ENCODE results near the gene MBLAC1.

Gene MBLAC1

DNA sequence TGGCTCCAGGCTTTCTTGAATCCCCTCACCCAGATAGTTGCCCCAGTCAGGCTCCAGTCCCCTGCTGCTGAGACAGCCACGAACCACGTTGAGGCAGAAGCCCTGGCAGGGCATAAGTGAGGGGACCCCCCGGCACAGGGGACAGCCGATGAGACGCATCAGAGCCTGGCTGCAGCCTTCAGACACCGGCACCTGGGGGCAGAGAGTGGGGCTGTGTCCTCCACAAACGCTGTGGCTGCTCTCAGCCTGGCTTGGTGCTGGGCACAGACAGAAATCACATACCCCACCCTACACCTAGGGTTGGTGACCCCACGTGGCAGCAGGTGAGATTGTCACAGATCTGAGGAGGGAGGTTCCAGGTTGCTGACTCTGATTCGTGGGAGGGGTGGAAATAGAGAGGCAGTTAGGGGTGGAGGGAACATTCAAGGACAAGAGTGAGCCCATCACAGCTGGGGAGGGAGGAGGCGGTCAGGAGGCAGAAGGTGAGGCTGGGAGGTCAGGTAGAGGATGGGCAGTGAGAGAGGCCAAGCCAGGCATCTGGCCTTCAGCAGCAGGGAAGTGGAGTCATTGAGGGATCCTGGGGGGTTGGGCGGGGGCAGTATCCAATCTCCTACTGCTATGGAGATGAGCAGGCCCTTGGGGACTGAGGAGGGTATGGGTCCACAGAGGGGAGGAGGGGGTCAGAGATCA is 47.2 kb downstream of the MBLAC1 start:
- peaks cover 36% of the 10 kb centered on the region for H3K27me3 ChIP-seq (ENCODE audit: control insufficient read depth, insufficient read depth, low read length)
- no peak overlapping the region for H3K4me3 ChIP-seq (ENCODE audit: low read length)
- peaks cover 10% of the 10 kb centered on the region for H3K4me1 ChIP-seq (ENCODE audit: control insufficient read depth, insufficient read depth, low read length)
- no peaks in the 10 kb centered on the region for H3K36me3 ChIP-seq (ENCODE audit: control insufficient read depth, insufficient read depth, low read length)
- H3K9ac ChIP-seq (ENCODE audit: low read length) = no peak overlapping the region
- H3K9me3 ChIP-seq (ENCODE audit: control insufficient read depth, low read length) = no peaks in the 10 kb centered on the region

DNA sequence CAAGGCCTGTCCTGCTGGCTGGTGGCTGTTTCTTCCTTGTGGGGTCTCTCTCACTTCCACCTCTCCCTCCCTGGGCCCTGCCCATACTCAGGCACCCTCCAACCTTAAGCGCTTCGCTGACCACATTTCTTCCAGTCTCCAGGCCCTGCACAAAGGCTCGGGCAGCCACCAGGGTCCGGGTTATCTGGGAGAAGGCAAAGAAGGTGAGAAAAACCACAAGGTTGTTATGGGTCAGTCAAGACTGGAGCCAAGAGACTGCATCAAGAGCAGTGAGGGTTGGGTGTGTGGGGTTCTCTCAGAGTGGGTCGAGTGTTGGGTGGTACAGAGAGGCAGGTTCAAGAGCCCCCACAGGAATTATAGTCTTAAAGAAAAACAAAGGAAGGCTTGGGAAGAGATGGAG is 47.8 kb downstream of the MBLAC1 start:
- H3K4me3 ChIP-seq (ENCODE audit: low read length) = no peak overlapping the region
- H3K27me3 ChIP-seq (ENCODE audit: control insufficient read depth, insufficient read depth, low read length) = peaks cover 34% of the 10 kb centered on the region
- no peak overlapping the region for H3K9ac ChIP-seq (ENCODE audit: low read length)
- H3K9me3 ChIP-seq (ENCODE audit: control insufficient read depth, low read length) = no peaks in the 10 kb centered on the region
- no peaks in the 10 kb centered on the region for H3K36me3 ChIP-seq (ENCODE audit: control insufficient read depth, insufficient read depth, low read length)
- H3K4me1 ChIP-seq (ENCODE audit: control insufficient read depth, insufficient read depth, low read length) = peaks cover 8% of the 10 kb centered on the region

DNA sequence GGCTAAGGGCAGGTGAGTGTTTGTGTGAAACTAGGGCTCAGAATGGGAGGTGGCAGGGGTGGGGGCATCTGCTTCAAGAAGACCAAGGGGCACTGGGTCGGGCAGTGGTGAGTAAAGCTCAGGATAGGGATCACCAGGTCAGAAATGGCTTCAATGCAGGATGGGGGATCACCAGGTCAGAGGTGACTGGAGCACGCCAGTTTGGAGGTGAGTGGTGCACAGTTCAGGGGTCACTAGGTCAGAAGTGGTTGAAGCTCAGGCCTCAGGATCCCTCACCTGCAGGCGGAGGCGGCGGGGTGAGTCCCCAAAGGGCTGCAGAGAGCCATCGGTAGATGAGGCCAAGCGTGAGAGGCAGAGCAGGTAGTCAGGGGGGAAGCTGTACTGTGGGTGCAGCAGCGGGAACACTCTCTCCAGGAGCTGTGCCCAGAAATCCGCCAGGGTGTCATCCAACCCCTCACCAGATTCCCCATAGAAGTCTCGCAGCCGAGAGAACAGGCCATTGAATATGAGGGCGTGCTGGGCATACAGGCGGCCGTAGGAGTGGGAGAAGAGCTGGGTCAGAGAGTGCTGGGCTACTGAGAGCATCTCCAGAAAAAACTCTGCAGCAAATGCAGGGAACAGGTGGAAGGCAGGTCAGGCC is 48.6 kb downstream of the MBLAC1 start:
- Histone ChIP-seq H3K4me3 (ENCODE audit: low read length) (no peak overlapping the region), H3K4me1 (ENCODE audit: control insufficient read depth, insufficient read depth, low read length) (peaks cover 8% of the 10 kb centered on the region), H3K36me3 (ENCODE audit: control insufficient read depth, insufficient read depth, low read length) (no peaks in the 10 kb centered on the region), H3K9me3 (ENCODE audit: control insufficient read depth, low read length) (no peaks in the 10 kb centered on the region), H3K27me3 (ENCODE audit: control insufficient read depth, insufficient read depth, low read length) (peaks cover 30% of the 10 kb centered on the region), H3K9ac (ENCODE audit: low read length) (no peak overlapping the region)

DNA sequence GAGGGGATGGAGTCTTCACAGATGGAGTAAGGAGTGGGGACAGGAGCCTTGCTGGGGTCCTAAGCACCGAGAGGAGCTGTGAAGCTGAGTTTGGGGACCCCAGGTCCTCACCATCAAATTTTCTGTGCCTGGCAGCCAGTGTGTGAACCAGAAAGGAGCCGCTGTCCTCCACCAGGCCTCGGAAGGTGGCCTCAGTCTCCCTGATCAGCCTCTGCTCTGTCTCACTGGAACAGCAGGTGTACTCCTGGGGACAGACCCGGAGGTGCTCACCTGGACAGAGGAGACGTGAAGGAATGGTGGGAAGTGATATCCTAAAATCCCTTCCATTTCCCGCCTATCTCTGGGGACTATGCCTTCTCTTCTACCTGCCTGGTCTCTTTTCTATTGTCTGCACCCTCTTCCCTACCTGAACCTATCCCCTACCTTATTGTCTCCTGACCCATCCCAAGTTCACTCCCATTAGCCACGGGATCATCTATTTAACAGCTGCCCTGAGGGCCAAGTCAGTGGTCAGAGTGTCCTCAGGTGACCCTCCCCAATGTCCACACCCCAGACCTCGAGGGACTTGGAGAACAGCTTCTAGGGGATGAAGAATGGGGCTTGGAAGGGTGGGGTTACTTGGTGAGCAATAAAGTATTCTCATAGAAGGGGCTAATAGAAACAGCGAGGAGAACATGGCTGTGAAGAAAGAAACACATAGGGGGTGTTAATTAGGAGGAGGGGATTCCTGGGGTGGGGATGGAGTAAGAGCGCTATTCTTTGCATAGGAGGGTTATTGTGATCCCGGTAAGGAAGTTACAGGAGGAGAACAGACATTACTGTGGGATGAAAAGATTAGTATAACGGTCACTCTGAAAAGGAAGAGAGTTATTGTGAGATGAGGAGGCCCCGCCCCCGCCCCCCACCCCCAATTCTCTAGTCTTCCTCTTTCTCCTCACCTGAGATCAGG is 49.6 kb downstream of the MBLAC1 start:
- Histone ChIP-seq H3K36me3 (ENCODE audit: control insufficient read depth, insufficient read depth, low read length) (no peaks in the 10 kb centered on the region), H3K4me3 (ENCODE audit: low read length) (no peak overlapping the region), H3K4me1 (ENCODE audit: control insufficient read depth, insufficient read depth, low read length) (peaks cover 8% of the 10 kb centered on the region), H3K9me3 (ENCODE audit: control insufficient read depth, low read length) (no peaks in the 10 kb centered on the region), H3K9ac (ENCODE audit: low read length) (no peak overlapping the region), H3K27me3 (ENCODE audit: control insufficient read depth, insufficient read depth, low read length) (peaks cover 26% of the 10 kb centered on the region)

DNA sequence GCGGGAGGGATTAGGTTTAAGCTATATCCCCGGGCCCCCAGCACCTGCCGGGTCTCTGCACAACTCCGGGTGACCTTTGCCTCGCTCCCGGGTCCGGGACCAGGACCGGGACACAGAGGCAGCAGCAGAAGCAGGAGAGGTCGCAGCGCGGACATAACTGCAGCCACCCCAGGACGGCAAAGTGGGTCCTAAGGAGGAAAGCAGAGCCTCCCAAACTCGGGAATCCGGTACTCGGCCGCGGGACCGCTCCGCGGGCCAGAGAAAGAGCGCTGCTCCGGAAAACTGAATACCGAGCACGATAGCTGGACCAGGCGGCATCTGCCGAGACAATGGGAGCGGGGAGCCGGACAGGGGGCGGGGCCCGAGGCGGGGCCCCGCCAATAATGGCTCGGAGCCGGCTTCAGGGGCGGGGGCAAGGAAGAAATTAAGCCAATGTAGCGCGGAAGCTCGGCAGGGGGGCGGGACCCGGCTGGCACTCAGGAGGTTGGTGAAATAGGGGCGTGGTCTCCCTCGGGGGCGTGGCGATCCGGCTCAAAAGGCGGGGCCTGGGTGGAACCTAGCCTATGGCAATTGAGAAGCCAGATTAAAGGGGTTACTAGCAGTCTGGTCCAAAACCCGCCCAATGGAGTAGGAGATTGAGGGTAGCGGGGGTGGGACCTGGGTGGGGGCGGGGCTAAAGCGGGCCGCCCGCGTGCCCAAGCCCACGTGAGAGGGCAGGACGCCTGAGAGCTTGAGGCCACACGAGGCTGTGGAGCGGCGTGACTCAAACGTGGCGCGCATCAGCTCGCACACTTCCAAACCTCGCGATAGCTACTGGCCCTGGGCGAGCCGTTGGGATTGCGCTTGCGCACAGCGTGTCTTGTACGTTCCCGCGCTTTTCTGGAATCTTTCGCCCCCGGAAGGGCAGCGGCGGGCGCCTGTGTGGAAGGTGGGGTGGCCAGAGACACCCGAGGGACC is 50.6 kb downstream of the MBLAC1 start, which contains the start of the genes GPC2 and STAG3:
GPC2 (minus strand) TSS at position 337 of the 957 bp plus-strand sequence; CDS start at position 155, 182 bp downstream.
STAG3 (plus strand) TSS at position 874 of the 957 bp plus-strand sequence. CDS start 2,639 bp downstream, outside the sequence.
- no peak within 1 kb of the TSS for H3K4me3 ChIP-seq (ENCODE audit: low read length)
- peaks cover 8% of the 10 kb centered on the region for H3K4me1 ChIP-seq (ENCODE audit: control insufficient read depth, insufficient read depth, low read length)
- H3K27me3 ChIP-seq (ENCODE audit: control insufficient read depth, insufficient read depth, low read length) = peaks cover 21% of the 10 kb centered on the region
- H3K9ac ChIP-seq (ENCODE audit: low read length) = peak within 1 kb of the TSS; percentile 43
- no peaks in the 10 kb centered on the region for H3K9me3 ChIP-seq (ENCODE audit: control insufficient read depth, low read length)
- H3K36me3 ChIP-seq (ENCODE audit: control insufficient read depth, insufficient read depth, low read length) = no peaks in the 10 kb centered on the region

Measured in mucosa of stomach (tissue), 1 donor.